Measurements from ENCODE around the gene CEPT1.

GRCh38 chr1:111219557-111220286 is 79.7 kb downstream of the CEPT1 start:
- TF ChIP-seq REST (IDR thresholded peaks at IDR 0.05; ENCODE audit: low read depth) (no peak), TCF12 (IDR thresholded peaks at IDR 0.05; ENCODE audit: low read depth) (no peak), USF1 (IDR thresholded peaks at IDR 0.05) (no peak), ZBTB7A (IDR thresholded peaks at IDR 0.05; ENCODE audit: low read depth) (no peak), EP300 (IDR thresholded peaks at IDR 0.05; ENCODE audit: borderline replicate concordance) (no peak), YY1 (IDR thresholded peaks at IDR 0.05; ENCODE audit: low read depth) (no peak), FOXM1 (IDR thresholded peaks at IDR 0.05; ENCODE audit: borderline replicate concordance, low read depth) (no peak)
